HCT116 (cell line): ENCODE data around the gene CTNNA2. TPM values are rescaled to one million over a fixed set of nuclear protein-coding genes. Genes with fewer than 3 reads are reported as not detected.

Experiments used
- ATAC-seq: fragments of 200-7000 bp; cut with Tn5 transposase; 2 replicates; pipeline ENCODE4 v1.9.1; 2020; ENCODE audit warnings: mild to moderate bottlenecking, moderate library complexity
- BruUV-seq: library from RNA; stranded (reverse); fragments of 400-500 nt; replicated peaks from 2 replicates; lab custom pipeline; 2021; lab: Mats Ljungman, UMichigan
- CTCF ChIA-PET: fragments of 300-600 bp; sonication (Branson Sonifier 250); formaldehyde crosslinking; loops from one replicate; lab custom pipeline; 2021; ENCODE audit warnings: antibody characterized with exemption; lab: Charles Lee
- POLR2A ChIA-PET: fragments of 300-600, 350-600 bp; sonication (Branson Sonifier 250); formaldehyde crosslinking; loops from one replicate; lab custom pipeline; 2021; ENCODE audit warnings: antibody characterized with exemption; lab: Charles Lee
- RAD21 ChIA-PET, 2 experiments: fragments of 300-600 bp; sonication (Branson Sonifier 250); formaldehyde crosslinking; loops; one replicate each; lab custom pipeline; 2023; ENCODE audit warnings: low total read pairs in 2 of 2; ENCODE audit not compliant: uncharacterized antibody in 2 of 2, unreplicated experiment in 2 of 2, low non-redundant PET in 1 of 2; lab: Charles Lee
- DNase-seq: peaks from one replicate; pipeline ENCODE4 v3.0.0-alpha.2; 2010; ENCODE audit warnings: low read depth, low spot score
- H2AFZ ChIP-seq: fragments of 200-600 bp; shearing (Covaris generic), sonication (generic); 2 replicates; pipeline ENCODE4 v1.6.1; 2017; ENCODE audit warnings: low read depth, mixed run types, mixed read lengths, antibody characterized with exemption, low read length; ENCODE audit not compliant: poor library complexity, severe bottlenecking
- H3K27ac ChIP-seq: 2 replicates; pipeline ENCODE4 v1.5.1; 2012; ENCODE audit warnings: low read depth, low read length
- H3K27me3 ChIP-seq: fragments of 200-600 bp; sonication (generic); 2 replicates; pipeline ENCODE4 v1.6.1; 2016; ENCODE audit warnings: mixed run types, low read length, mixed read lengths; ENCODE audit not compliant: insufficient read depth
- H3K36me3 ChIP-seq, 2 experiments: fragments of 200-500 bp in 1 of 2; fragments of 200-600 bp in 1 of 2; sonication (Bioruptor generic) in 1 of 2; sonication (generic) in 1 of 2; 2 replicates each; pipeline versions ENCODE4 v1.5.1 to v1.6.1; 2014 to 2016; ENCODE audit warnings: low read length in 2 of 2, inconsistent platforms in 1 of 2, mixed read lengths in 1 of 2, mixed run types in 1 of 2; ENCODE audit not compliant: insufficient read depth in 2 of 2, control insufficient read depth in 1 of 2
- H3K4me1 ChIP-seq, 2 experiments: fragments of 200-600 bp in 1 of 2; sonication (generic) in 1 of 2; 2 replicates each; pipeline versions ENCODE4 v1.5.1 to v1.6.1; 2012 to 2017; ENCODE audit warnings: low read length in 2 of 2, inconsistent platforms in 1 of 2, mild to moderate bottlenecking in 1 of 2, mixed read lengths in 1 of 2, mixed run types in 1 of 2, moderate library complexity in 1 of 2; ENCODE audit not compliant: insufficient read depth in 2 of 2, control insufficient read depth in 1 of 2
- H3K4me2 ChIP-seq: fragments of 200-600 bp; sonication (generic); 2 replicates; pipeline ENCODE4 v1.6.1; 2017; ENCODE audit warnings: mixed run types, low read length, mixed read lengths
- H3K4me3 ChIP-seq, 2 experiments: fragments of 200-600 bp in 1 of 2; sonication (generic) in 1 of 2; replicated peaks in 1 of 2; 2 replicates each; pipeline ENCODE4 v1.5.1; 2011 to 2016; ENCODE audit warnings: low read length in 2 of 2, control low read depth in 1 of 2, low read depth in 1 of 2, mild to moderate bottlenecking in 1 of 2, mixed read lengths in 1 of 2, mixed run types in 1 of 2
- H3K79me2 ChIP-seq: fragments of 200-600 bp; sonication (generic); 2 replicates; pipeline ENCODE4 v1.6.1; 2017; ENCODE audit warnings: mild to moderate bottlenecking, mixed run types, low read length, moderate library complexity, mixed read lengths; ENCODE audit not compliant: insufficient read depth
- H3K9ac ChIP-seq: fragments of 200-600 bp; sonication (generic); 2 replicates; pipeline ENCODE4 v1.6.1; 2016; ENCODE audit warnings: low read length, mixed read lengths
- H3K9me2 ChIP-seq: fragments of 200-600 bp; sonication (generic), shearing (Covaris generic); 2 replicates; pipeline ENCODE4 v1.6.1; 2017; ENCODE audit warnings: mixed run types, mild to moderate bottlenecking, moderate library complexity; ENCODE audit not compliant: insufficient read depth
- H3K9me3 ChIP-seq, 2 experiments: fragments of 200-500 bp in 1 of 2; fragments of 200-600 bp in 1 of 2; sonication (Bioruptor generic) in 1 of 2; sonication (generic) in 1 of 2; 2 replicates each; pipeline ENCODE4 v1.6.1; 2014 to 2017; ENCODE audit warnings: low read length in 2 of 2, mixed read lengths in 2 of 2, inconsistent platforms in 1 of 2, low read depth in 1 of 2, mild to moderate bottlenecking in 1 of 2, mixed run types in 1 of 2, moderate library complexity in 1 of 2; ENCODE audit not compliant: control insufficient read depth in 1 of 2, insufficient read depth in 1 of 2
- H4K20me1 ChIP-seq: fragments of 200-600 bp; sonication (generic), shearing (Covaris generic); 2 replicates; pipeline ENCODE4 v1.6.1; 2017; ENCODE audit warnings: mixed run types, mild to moderate bottlenecking, moderate library complexity; ENCODE audit not compliant: insufficient read depth
- CBX3 ChIP-seq: IDR thresholded peaks from 2 replicates; pipeline ENCODE4 v1.6.1; 2012; ENCODE audit warnings: low read depth
- EGR1 ChIP-seq: IDR thresholded peaks from 2 replicates; pipeline ENCODE4 v1.6.1; 2012; ENCODE audit warnings: low read depth
- ELF1 ChIP-seq: IDR thresholded peaks from 2 replicates; pipeline ENCODE4 v1.6.1; 2012; ENCODE audit warnings: low read depth, borderline replicate concordance
- JUND ChIP-seq: IDR thresholded peaks from 2 replicates; pipeline ENCODE4 v1.6.1; 2012
- MAX ChIP-seq: IDR thresholded peaks from 2 replicates; pipeline ENCODE4 v1.6.1; 2012
- POLR2A ChIP-seq: IDR thresholded peaks from 2 replicates; pipeline ENCODE4 v1.7.0; 2011; ENCODE audit warnings: borderline replicate concordance; ENCODE audit not compliant: insufficient read depth, insufficient read length; ENCODE audit errors: extremely low read depth
- RAD21 ChIP-seq: IDR thresholded peaks from 2 replicates; pipeline ENCODE4 v1.6.1; 2012; ENCODE audit warnings: low read depth, mild to moderate bottlenecking
- SIN3A ChIP-seq: IDR thresholded peaks from 2 replicates; pipeline ENCODE4 v1.6.1; 2012; ENCODE audit warnings: low read depth
- SP1 ChIP-seq: IDR thresholded peaks from 2 replicates; pipeline ENCODE4 v1.6.1; 2012; ENCODE audit warnings: low read depth
- ZNF274 ChIP-seq: fragments of 200-500 bp; sonication (Bioruptor generic); IDR thresholded peaks from 2 replicates; pipeline ENCODE4 v1.6.1; 2014; ENCODE audit warnings: mild to moderate bottlenecking, low read depth, low read length, inconsistent platforms
- intact Hi-C: fragments of 100-400 bp; cut with micrococcal nuclease; formaldehyde crosslinking; loops from 2 replicates; pipeline ENCODE4 v1.10.0; 2022
- total RNA-seq: library from RNA; stranded (reverse); gene quantifications from one replicate; pipeline ENCODE4 v1.2.1, GENCODE V29; 2021; ENCODE audit not compliant: unreplicated experiment

CTNNA2 gene
- total RNA-seq, 1 experiment from 2014 or later, result not detected

- ChIA-PET POLR2A (no interaction called here), CTCF (no interaction called here), RAD21 (no interaction called here)
- Histone ChIP-seq H3K9me2 (no peaks in the 10 kb centered on the region), H3K9ac (no peak overlapping the region), H3K27me3 (no peaks in the 10 kb centered on the region), H3K79me2 (no peaks in the 10 kb centered on the region), H3K4me1 (no peaks in the 10 kb centered on the region), H2AFZ (no peak overlapping the region), H3K4me2 (no peak overlapping the region), H3K36me3 (no peaks in the 10 kb centered on the region), H3K27ac (no peak overlapping the region), H3K4me3 (no peak overlapping the region), H4K20me1 (no peaks in the 10 kb centered on the region), H3K9me3 (peaks cover 0 to 4% of the 10 kb centered on the region in 2 experiments; a peak in 2 of 4 replicates)
- TF ChIP-seq POLR2A (no peak), EGR1 (no peak), ELF1 (no peak), JUND (no peak), ZNF274 (no peak), CBX3 (no peak)
- intact Hi-C loops, result no loop called here
- ATAC-seq, result no peak
- no peak for DNase-seq
- BruUV-seq, result no TSS peak
These were observed 960.9 kb downstream of the CTNNA2 start for GRCh38 chr2:80473796-80474195.

GRCh38 chr2:80475970-80476369 lies 963.1 kb downstream of the CTNNA2 start:
- H4K20me1 ChIP-seq, result no peaks in the 10 kb centered on the region
- H3K4me3 ChIP-seq, result no peak overlapping the region
- RAD21 ChIA-PET, result no interaction called here
- no peak overlapping the region for H2AFZ ChIP-seq
- peaks cover 0 to 4% of the 10 kb centered on the region in 2 experiments; a peak in 2 of 4 replicates for H3K9me3 ChIP-seq
- H3K4me2 ChIP-seq, result no peak overlapping the region
- H3K9me2 ChIP-seq, result no peaks in the 10 kb centered on the region
- TF ChIP-seq RAD21 (no peak), SIN3A (no peak), SP1 (no peak), MAX (no peak)
- H3K27ac ChIP-seq, result no peak overlapping the region
- no peaks in the 10 kb centered on the region for H3K27me3 ChIP-seq
- no peaks in the 10 kb centered on the region for H3K4me1 ChIP-seq
- ATAC-seq (no peak), DNase-seq (no peak)
- H3K36me3 ChIP-seq, result no peaks in the 10 kb centered on the region
- POLR2A ChIA-PET, result no interaction called here
- CTCF ChIA-PET, result no interaction called here
- BruUV-seq, result no TSS peak
- intact Hi-C loops, result no loop called here
- H3K79me2 ChIP-seq, result no peaks in the 10 kb centered on the region
- no peak overlapping the region for H3K9ac ChIP-seq
